NCI-H187 treated with DMSO at 0.1 percent for 48 hours (cell line): ENCODE measurements around the gene MAFG.
A peak's percentile ranks its signal among the peaks of the same experiment; 100 is the strongest.

Experiments used
- DNase-seq: peaks from one replicate; lab custom pipeline; 2025; lab: John Stamatoyannopoulos, UW

Gene MAFG

DNA sequence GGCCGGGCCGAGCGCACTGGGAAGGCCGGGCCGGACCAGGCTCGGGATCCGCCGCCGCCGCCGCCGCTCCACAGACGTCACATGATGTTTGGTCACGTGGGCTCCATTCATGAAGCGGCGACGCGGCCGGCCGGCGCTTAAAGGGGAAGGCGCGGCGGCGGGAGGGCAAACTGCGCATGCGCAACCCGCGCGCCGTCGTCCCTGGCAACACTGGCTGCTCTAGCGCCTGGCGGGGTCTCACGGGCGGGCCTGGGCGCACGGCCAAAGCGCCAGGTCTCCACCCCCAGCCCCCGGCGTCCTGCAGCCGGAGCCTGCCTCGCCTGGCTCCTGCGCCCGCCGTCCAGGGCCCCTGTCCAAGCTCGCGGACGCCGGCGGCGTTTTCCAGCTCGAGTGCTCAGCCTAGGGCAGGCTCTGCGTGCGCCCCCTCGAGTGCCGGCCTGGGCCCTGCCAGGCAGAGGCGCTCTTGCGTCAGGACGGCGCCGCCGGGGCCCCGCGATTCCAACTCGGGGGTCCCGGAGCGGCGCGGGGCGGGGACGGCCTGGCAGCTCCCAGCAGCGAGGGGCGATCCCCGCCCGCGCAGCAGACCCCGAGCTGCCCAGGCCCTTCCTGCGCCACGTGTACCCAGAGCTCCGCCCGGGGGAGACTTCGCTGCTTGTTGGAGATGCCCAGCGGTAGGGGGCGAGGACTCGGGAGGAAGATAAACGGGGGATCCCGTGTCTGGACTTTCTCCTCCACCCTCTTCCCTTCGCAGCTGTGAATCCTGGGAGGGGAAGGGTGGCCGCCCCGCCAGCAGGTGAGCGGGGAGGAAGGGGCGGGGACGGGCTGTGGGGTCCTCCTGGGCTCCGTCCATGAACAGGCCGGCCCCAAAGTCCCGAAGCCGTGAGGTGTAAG lies at the start of gene MAFG:
TSS of gene MAFG (minus strand) at position 83 of the 891 bp plus-strand sequence. CDS start 4,550 bp downstream, outside the sequence.
- DNase-seq: peak; percentile 41

DNA sequence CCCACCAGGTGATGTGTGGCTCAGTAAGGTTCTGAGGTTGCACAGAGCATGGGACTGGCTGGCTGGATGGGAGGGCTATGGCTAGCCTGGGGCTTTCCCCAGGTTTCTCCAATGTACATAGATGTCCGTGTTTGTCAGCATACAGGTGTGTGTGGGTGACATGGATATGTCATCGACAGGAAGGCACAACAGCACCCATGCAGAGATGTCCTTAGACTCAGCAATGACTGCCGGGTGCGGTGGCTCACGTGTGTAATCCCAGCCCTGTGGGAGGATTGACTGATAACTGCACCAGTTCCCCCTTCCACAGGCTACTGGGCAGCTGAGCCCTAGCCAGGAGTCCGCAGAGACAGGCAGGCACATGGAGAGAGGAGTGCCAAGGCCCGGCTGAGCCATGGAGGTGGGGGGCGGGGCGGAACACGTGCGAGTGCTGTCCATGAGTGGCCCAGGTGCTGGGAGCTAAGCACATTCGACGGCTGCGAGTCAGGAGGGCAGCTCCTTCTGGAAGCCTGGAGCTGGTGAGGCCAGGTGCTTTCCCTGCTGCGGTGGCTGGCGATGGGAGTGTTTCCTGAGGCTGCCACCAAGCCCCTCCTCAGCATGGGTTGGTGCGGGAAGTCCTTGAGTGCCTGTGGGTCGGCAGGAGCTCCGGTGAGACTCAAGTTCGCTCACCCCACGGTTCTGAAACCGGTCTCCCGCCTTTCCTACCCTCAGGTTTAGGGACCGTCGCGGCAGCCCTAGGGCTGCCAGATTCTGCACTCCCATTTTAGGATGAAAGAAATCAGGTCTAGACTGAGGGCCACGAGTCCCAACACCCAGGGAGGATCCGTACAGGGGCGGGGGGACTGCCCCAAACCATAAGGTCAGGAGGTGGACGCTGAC lies 49.0 kb upstream of the MAFG start:
- peak; percentile 29 for DNase-seq

DNA sequence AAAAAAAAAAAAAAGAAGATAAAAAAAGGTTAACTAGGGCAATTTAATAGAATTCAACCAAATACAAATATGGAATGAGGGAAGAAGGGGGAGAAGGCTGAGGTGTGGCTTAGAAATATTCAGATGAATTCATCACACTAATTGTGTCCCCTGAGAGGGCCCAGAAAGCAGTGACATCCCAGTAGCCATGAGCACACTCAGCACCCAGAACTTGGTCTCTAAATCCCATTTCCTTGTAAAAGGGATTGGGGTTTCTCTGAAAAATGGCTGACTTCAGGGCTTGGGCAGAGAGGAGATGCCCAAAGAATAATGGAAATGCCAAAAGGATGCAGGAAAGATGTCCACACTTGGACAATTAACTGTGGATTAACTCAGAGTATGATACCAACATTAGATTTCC lies 45.9 kb upstream of the MAFG start:
- no peak for DNase-seq

DNA sequence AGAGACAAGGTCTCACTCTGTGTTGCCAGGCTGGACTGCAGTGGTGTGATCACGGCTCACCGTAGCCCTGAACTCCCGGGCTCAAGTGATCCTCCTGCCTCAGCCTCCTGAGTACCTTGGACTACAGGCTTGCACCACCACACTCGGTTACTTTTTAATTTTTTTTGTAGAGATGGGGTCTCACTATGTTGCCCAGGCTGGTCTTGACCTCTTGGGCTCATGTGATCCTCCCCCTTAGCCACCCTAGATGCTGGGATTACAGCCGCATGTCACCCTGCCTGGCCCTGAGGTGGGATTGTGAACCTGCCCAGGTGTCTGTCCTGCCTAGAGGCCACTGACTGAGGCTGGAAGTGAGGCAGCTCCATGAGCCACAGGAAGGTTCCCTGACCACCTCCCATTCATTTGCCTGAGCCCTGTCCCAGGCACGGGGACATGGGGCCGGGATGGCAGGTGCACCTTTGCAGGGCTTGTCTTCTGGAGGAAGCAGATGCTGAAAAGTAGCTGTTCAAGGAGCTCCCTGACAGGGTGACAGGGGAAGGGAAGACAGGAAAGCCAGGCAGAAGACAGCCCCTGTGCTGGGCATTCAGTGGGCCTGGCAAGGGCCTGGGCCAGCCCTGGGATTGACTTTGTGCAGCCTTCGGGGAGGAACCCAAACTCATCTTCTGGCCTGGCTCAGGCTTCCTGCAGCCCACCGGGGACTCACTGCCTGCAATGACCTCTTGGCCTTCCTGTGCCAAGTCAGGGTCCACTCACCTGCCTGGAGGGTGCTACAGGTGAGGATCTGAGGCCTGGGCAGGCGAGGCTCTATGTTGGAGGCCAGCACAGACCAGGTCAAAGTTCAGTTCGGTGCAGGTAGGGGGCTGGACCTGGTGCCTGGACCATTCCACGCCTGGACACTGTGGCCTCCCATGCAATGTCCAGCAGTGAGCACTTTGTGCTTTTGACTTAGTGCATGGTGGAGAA lies 41.6 kb upstream of the MAFG start:
- DNase-seq: no peak

DNA sequence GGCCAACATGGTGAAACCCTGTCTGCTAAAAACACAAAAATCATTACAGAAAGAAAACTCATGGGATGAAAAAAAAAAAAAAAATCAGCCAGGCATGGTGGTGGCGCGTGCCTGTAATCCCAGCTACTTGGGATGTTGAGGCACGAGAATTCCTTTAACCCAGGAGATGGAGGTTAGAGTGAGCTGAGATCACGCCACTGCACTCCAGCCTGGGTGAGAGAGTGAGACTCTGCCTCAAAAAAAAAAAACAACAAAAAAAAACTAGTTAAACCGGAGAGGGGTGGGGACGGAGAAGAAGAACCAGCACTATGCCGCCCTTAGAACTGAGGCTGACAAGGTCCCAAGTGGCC lies 40.8 kb upstream of the MAFG start:
- DNase-seq: no peak

DNA sequence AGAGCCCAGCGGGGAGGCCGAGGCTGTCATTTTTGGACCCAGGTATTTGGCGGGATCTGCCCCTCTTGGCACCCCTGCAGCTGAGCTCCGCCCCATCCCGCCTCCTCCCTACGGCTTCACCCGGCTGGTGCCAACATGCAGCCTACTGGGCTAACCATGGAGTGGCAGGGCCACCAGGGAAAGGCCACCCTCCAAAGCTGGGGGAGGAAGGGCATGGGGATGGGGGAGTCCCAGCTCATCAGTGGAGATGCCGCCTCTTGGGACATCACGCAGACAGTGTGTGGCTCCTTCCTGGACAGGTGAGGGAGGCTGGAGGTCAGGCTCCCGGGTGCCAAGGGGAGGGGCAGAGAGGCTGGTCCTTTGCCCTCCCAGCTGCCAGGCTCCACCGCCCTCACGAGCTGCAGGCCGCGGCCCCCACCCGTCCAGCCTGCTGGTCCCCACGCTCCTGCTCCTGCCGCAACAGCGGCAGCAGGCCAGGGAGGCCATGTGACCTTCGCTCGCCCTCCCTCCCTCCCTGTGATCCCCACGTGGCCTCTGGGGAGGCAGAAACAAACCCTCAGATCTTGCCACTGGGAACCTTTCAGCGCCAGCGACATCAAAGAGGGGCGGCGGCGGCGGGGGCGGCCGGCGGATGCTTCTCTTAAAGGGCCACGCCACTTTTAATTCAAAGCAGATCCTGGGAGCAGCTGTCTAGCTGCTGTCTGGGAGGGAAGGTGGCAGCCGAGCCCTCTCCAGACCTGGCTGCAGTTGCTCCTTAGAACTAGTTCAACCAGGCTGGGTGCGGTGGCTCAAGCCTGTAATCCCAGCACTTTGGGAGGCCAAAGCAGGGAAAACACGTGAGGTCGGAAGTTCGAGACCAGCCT lies 40.2 kb upstream of the MAFG start:
- no peak for DNase-seq

DNA sequence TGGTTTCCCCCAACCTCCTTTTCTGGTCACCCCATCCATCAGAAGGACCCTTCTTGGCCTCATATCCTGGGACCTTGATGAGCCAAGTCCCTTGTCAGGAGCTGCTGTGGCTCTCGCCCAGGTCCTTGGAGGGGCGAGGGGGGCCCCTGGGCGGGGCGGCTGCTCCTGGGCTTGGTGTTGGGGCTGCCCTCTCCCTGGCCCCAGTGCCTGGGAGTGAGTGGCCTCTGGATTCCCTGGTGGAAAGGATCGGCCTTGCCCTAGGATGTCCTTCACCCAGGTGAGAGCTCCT lies 39.7 kb upstream of the MAFG start:
- DNase-seq: no peak

DNA sequence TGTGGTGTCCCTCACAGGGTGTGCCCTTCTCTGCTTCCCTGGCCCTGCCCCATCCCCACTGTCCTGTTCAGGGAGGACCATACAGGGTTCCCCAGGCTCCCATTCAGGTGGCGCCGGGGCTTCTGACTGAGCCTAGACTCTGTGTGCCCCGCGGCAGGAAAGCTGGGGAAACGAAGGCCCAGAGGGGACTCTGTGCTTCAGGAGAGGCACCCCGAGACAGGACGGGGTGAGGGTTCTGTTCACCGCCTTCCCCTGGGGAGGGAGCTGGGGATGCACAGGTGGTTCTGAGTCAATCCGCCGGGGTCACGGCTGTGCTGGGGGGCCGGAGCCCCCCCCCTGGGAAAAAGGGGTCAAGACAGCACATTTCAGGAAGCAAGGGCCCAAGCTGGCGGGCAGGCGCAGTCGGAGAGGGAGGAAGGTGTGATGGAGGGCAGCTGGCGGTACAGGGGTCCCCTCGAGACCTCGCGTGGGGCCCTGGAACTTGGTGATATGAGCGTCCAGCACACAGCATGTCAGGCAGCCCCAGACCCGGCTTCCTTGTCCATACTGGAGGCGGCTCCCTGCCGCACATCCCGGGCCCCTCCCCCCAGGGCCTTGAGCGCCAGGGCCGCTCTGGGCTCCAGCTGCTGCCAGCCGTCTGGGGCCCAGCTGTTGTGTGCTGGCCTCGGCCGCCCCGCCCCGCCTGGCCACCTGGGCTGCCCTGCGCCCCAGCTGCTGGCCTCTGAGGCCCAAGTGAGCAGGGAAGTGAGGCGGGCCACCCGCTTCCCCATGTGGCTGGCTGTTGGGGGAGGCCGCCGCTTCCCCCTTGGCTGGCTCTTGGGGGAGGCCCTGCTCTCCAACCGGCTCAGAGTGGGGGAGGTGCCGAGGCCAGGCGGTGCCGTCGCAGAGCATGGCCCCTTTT lies 39.1 kb upstream of the MAFG start:
- DNase-seq: no peak

DNA sequence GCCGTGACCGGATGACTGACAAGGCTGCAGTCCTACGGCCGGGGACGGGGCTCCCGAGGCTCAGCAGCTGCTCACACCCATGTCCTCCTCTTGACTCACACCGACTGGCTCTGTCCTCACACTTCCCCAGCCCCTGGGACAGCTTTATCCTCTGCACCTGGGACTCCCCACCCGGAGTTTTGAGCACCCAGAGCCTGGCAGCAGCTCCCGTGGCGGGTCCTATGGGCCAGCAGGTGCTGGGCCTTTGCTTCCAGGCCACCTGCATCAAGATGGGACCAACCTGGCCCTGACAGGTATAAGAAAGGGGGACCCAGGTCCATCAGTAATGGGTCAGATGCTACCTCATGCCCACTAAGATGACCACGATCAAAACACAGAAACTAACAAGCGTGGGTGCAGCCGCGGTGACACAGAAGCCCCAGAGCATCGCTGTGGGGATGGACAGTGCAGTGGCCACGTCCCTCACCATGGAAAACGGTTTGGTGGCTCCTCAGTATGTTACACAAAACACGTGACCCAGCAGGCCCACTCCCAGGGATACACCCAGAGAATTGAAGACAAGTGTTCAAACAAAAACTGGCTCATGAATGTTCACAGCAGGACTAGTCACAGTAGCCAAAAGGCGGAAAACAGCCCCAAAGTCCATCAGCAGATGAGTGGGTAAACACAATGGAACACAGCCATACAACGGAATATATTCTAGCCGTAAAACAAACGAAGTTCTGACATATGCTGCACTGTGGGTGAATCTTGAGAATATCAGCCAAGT lies 36.7 kb upstream of the MAFG start:
- DNase-seq: no peak

DNA sequence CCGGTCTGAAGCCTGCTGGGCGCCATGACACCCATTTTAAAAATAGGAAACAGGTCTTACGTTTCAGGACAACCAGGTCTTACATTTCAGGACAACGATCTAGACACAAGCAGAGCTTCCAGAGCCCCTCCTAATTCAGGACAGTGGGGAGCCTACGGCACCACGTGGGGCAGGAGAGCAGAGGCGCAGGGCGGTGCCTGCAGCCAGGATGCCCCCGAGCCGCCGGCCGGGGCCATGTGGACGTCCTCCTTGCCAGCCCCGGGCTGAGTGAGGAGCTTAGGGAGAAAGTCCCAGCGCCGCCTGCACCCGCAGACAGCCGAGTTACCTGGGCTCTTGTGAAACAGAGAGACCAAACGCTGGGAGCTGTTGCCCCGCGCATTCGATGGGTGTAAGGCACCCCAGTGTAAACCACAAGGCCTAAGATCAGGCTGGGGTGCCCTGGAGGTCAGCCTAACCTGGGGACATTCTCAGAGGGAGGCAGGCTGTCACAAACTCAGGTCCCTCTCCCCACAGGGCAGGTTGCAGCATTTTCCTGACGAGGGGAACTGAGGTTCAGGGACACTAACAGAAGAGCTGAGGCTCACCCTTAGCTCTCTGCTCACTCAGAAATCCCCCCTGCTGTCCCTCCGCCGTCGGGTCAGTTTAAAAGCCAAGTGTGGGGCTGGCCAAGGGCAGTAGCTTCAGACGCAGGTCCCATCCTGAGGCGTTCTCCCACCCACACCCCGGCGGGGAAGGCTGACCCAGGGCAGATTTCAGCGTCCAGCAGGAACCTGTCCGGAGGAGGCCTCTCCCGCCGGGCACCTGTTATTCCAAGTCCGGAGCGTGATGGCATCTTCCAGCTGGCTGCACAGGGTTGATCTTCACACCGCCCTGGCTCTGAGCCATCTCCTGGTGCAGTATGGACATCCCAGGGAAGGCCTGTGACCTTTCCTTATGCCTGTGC lies 35.2 kb upstream of the MAFG start:
- no peak for DNase-seq

DNA sequence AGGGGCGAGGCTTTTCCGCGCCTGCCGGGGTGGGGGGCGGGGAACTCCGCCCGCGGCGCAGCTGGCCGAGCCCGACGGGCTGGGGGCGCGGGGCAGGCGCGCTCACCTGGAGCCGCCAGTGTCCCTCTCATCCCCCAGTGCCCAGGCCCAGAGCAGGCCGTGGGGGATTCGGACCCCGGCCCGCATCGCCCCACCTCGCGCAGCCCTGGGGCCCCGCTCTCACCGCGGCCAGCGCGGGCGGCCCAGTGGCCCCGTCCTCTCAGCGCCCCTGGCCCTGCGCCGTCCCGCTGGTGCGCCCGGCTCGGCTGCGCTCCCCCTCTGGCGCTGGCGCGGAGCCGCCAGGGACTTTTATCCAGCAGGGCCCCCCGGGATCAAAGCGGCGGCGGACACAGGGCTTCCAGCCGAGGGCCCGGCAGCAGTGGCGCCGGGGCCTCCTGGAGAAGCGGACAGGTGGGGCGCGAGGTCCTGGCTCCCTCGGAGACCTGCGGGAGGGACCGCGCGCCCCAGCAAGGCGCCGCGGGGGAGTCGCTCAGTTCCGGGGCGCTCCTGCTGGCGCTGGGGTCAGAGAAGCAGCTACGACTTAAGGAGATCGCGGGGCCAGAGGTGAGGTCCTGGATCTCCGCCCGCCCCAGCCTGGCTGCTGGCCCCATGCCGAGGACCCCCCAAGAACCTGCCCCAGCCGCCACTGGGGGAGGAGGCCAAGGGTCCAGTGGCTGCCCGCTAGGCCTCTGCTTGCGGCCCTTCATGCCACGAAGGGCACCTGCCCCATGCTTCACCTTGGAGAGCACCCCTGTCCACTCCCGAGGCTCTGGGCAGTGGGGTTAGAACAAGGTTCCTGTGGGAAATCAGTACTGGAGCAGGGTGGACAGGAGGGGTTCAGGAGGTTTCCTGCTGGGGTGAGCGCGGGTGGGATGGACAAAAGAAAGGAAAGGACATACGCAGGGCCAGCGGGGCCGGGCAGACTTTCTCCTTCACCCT lies 34.3 kb upstream of the MAFG start:
- DNase-seq: no peak

DNA sequence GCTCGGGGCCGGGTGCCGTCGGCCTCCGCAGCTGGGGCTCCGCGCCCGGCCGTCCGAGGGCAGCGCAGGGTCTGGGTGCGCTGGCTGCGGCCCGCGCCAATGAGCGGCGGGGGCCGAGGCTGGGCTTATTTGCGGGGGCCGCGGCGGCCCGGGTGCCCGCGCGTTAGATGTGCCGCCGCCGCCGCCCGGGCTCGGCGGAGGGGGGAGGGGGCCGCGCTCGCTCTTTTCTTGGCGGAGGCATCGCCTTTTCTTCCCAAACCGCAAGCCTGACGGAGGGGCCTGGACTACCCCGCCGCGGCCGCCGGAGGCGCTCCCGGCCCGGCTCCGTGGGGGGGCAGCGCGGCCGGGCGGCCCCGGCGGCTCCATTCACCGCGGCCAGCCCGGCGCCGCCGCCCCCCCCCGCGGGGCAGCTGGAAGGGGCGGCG lies 33.6 kb upstream of the MAFG start, which contains the start of gene NOTUM:
TSS of gene NOTUM (minus strand) at position 101 of the 425 bp plus-strand sequence. CDS start 278 bp downstream, outside the sequence.
- no peak for DNase-seq

DNA sequence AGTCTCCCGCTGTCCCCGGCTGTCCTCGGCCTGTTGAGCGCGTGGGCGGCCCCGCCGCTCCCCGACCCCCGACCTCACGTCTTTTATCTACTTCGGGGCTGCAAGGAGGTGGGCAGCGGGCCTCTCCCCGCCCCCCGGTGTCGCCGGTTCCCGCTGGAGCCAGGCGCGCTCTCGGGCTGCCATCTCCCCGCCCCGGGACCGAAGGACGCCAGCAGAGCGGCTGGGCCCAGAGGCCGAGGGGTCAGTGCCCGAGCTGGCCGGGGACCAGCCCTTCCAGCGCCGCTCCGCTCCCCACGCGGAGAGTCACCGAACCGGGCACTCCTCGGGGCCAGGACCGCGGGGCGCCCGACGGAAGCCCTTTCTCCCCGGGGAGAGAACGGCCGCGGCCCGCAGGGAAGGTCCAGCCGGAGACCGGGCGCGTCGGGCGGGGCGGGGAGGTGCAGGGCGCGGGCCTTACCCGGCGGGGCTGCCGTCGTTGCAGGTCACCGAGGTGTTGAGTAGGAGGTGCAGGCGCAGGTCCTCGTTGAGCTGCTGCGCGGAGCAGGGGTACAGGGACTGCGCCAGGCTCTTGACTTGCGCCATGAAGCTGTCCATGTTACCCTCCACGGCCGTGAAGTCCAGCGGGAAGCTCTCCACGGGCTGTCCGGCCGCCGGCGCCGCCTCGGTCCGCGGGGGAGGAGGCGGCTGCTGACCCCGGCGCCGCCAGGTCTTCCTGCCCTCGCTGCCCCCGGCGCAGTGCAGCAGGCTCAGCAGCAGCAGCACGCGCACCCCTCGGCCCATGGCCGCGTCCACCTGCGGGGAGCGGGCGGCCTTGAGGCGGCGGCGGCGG lies 32.8 kb upstream of the MAFG start:
- DNase-seq: no peak

DNA sequence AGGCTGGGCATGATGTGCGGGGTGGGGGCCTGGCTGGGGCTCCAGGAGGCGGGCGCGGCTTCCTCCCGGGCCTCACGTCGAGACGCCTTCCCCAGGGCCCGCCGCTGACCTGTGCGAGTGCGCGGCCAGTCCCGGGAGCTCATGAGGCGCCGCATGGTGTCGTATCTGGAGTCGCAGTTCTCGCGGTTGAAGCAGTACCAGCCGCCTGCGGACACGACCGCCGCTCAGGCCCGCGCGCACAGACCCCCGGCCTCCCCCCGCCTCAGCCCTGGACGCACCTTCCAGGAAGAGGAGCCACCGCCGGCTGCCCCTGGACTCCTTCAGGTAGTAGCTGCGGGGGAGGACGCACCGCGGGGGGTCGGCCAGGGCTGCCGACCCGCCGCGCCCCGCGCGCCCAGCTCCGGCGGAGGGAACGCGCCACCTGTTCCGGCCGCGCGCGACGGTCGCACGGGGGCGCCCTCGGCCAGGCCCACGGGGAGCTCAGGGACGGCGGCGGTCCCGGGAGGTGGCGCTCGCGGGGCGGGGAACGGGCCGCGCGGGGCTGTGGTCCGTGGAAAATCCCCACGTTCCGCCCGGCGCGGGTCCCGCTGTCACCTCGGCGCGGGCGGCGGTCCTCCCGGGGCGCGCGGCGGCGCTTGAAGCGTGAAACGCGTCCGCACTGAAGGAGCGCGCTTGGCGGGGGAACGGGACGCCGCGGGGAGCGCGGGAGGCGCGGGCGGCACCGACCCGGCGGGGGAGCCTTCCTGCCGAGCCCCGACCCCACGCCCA lies 32.0 kb upstream of the MAFG start:
- no peak for DNase-seq
